Neural cell (in vitro differentiated cells): Measurements from ENCODE around the gene ST6GALNAC4. TPM values are rescaled to one million over a fixed set of nuclear protein-coding genes. Genes with fewer than 3 reads are reported as not detected.
A peak's percentile ranks its signal among the peaks of the same experiment; 100 is the strongest.

Experiments used
- H2AFZ ChIP-seq: fragments of 200-600, 300-800 bp; sonication (generic), shearing (Covaris generic); 2 replicates; pipeline ENCODE4 v1.6.0; 2014; ENCODE audit warnings: low read depth, mild to moderate bottlenecking, antibody characterized with exemption, low read length, moderate library complexity
- H3F3A ChIP-seq: fragments of 200-600 bp; shearing (Covaris generic); 2 replicates; pipeline ENCODE4 v1.6.1; 2016; ENCODE audit warnings: mild to moderate bottlenecking, moderate library complexity, mixed read lengths, antibody characterized with exemption, low read length; ENCODE audit not compliant: insufficient read depth, poor library complexity, severe bottlenecking
- H3K27ac ChIP-seq: fragments of 200-600, 300-800 bp; sonication (generic), shearing (Covaris generic); 2 replicates; pipeline ENCODE4 v1.5.1; 2014; ENCODE audit warnings: mild to moderate bottlenecking, low read length, moderate library complexity
- H3K27me3 ChIP-seq: fragments of 300-800, 200-600 bp; sonication (generic), shearing (Covaris generic); 2 replicates; pipeline ENCODE4 v1.6.0; 2014; ENCODE audit warnings: mild to moderate bottlenecking, low read depth, low read length, moderate library complexity; ENCODE audit not compliant: insufficient read depth
- H3K36me3 ChIP-seq: fragments of 300-800, 200-600 bp; sonication (generic), shearing (Covaris generic); 2 replicates; pipeline ENCODE4 v1.5.1; 2014; ENCODE audit warnings: mild to moderate bottlenecking, antibody characterized with exemption, low read length, moderate library complexity; ENCODE audit not compliant: insufficient read depth
- H3K4me2 ChIP-seq: fragments of 300-800, 200-600 bp; sonication (generic), shearing (Covaris generic); 2 replicates; pipeline ENCODE4 v1.6.0; 2014; ENCODE audit warnings: mild to moderate bottlenecking, low read length
- H3K4me3 ChIP-seq: fragments of 300-800, 200-600 bp; sonication (generic), shearing (Covaris generic); 2 replicates; pipeline ENCODE4 v1.5.1; 2014; ENCODE audit warnings: mild to moderate bottlenecking, low read length, moderate library complexity
- H3K79me2 ChIP-seq: fragments of 200-600 bp; shearing (Covaris generic); replicated peaks from 2 replicates; pipeline ENCODE4 v1.6.0; 2014; ENCODE audit warnings: mild to moderate bottlenecking, low read length, moderate library complexity; ENCODE audit not compliant: insufficient read depth
- H3K9ac ChIP-seq: fragments of 300-800, 200-600 bp; sonication (generic), shearing (Covaris generic); 2 replicates; pipeline ENCODE4 v1.6.1; 2016; ENCODE audit warnings: mild to moderate bottlenecking, low read length, mixed read lengths
- H3K9me2 ChIP-seq: fragments of 200-600 bp; shearing (Covaris generic); 2 replicates; pipeline ENCODE4 v1.6.1; 2016; ENCODE audit warnings: mild to moderate bottlenecking, low read length, mixed read lengths; ENCODE audit not compliant: insufficient read depth
- H3K9me3 ChIP-seq: fragments of 200-600, 300-800 bp; sonication (generic), shearing (Covaris generic); 2 replicates; pipeline ENCODE4 v1.6.1; 2016; ENCODE audit warnings: mild to moderate bottlenecking, mixed run types, low read length, moderate library complexity, mixed read lengths
- H4K20me1 ChIP-seq: fragments of 200-600 bp; shearing (Covaris generic); 2 replicates; pipeline ENCODE4 v1.6.1; 2016; ENCODE audit warnings: mild to moderate bottlenecking, mixed run types; ENCODE audit not compliant: insufficient read depth
- EP300 ChIP-seq: fragments of 450-650 bp; conservative IDR thresholded peaks from 2 replicates; pipeline ENCODE4 v1.6.1; 2014; ENCODE audit warnings: antibody characterized with exemption, mild to moderate bottlenecking, moderate library complexity; ENCODE audit not compliant: poor library complexity, severe bottlenecking
- EZH2 ChIP-seq: fragments of 200-600, 300-800 bp; shearing (Covaris generic), sonication (generic); IDR thresholded peaks from 2 replicates; pipeline ENCODE4 v1.6.1; 2014; ENCODE audit warnings: antibody characterized with exemption, low read length, borderline replicate concordance, mild to moderate bottlenecking; ENCODE audit not compliant: insufficient read depth, poor library complexity, severe bottlenecking
- MXI1 ChIP-seq: fragments of 450-650 bp; conservative IDR thresholded peaks from 2 replicates; pipeline ENCODE4 v1.6.1; 2014; ENCODE audit warnings: antibody characterized with exemption, mild to moderate bottlenecking; ENCODE audit not compliant: poor library complexity, severe bottlenecking
- POLR2AphosphoS5 ChIP-seq: IDR thresholded peaks from 2 replicates; pipeline ENCODE4 v1.6.1; 2012
- RAD21 ChIP-seq: fragments of 450-650 bp; conservative IDR thresholded peaks from 2 replicates; pipeline ENCODE4 v1.6.1; 2014; ENCODE audit warnings: antibody characterized with exemption, mild to moderate bottlenecking, moderate library complexity
- SMC3 ChIP-seq: fragments of 450-650 bp; conservative IDR thresholded peaks from 2 replicates; pipeline ENCODE4 v1.6.1; 2014; ENCODE audit warnings: antibody characterized with exemption, mild to moderate bottlenecking, moderate library complexity; ENCODE audit not compliant: poor library complexity
- TAF1 ChIP-seq: IDR thresholded peaks from 2 replicates; pipeline ENCODE4 v1.6.1; 2012; ENCODE audit warnings: low read depth
- polyA plus RNA-seq: library from polyadenylated mRNA; depleted of rRNA; stranded (reverse); fragments of >200 nt; gene quantifications from 2 replicates; pipeline ENCODE4 v1.2.3, GENCODE V29; 2014
- TF ChIP-seq, protein P1 (sequence below): IDR thresholded peaks from 2 replicates; pipeline ENCODE4 v1.6.1; 2012; ENCODE audit warnings: borderline replicate concordance
- TF ChIP-seq, protein P2 (sequence below): fragments of 450-650 bp; IDR thresholded peaks from 2 replicates; pipeline ENCODE4 v1.5.1; 2014; ENCODE audit warnings: antibody characterized with exemption, mild to moderate bottlenecking, moderate library complexity; ENCODE audit not compliant: poor library complexity, severe bottlenecking

ST6GALNAC4 gene
- polyA plus RNA-seq, 1 donor from 2014 or later: 5.9 TPM

DNA sequence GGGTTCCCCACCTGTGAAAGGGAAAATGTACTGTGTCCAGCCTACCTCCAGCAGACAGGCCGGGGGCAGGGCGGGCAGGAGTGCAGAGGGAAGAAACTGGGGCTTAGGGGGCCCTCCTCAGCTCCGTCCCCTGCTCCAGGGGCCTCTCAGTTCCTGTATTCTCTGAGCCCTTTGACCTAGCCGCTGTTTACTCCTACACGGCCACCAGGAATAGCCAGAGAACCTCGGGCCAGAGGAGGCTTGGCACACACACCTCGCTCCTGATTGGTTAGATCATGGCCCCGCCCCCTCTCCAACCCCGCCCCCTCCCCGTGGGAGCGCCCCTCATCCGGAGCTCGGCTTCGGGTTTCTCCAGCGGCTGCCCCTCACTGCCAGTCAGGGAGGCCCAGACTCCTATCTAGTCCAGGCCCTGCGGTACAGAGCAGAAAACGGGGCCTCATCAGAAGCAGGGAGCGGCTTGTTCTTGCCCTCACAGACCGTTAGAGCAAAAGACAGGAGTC is 19.6 kb downstream of the ST6GALNAC4 start:
- H3K36me3 ChIP-seq: peaks cover 25% of the 10 kb centered on the region
- H3K79me2 ChIP-seq: no peaks in the 10 kb centered on the region
- no peak overlapping the region for H2AFZ ChIP-seq
- peak overlapping the region; percentile 28 for H3K4me3 ChIP-seq
- no peaks in the 10 kb centered on the region for H3K9me3 ChIP-seq
- H3F3A ChIP-seq: peaks cover 5% of the 10 kb centered on the region
- no peaks in the 10 kb centered on the region for H3K27me3 ChIP-seq
- TF ChIP-seq SMC3 (no peak), TAF1 (no peak), MXI1 (no peak), RAD21 (no peak), EP300 (no peak), POLR2AphosphoS5 (no peak), EZH2 (no peak)
- TF ChIP-seq, protein P1, sequence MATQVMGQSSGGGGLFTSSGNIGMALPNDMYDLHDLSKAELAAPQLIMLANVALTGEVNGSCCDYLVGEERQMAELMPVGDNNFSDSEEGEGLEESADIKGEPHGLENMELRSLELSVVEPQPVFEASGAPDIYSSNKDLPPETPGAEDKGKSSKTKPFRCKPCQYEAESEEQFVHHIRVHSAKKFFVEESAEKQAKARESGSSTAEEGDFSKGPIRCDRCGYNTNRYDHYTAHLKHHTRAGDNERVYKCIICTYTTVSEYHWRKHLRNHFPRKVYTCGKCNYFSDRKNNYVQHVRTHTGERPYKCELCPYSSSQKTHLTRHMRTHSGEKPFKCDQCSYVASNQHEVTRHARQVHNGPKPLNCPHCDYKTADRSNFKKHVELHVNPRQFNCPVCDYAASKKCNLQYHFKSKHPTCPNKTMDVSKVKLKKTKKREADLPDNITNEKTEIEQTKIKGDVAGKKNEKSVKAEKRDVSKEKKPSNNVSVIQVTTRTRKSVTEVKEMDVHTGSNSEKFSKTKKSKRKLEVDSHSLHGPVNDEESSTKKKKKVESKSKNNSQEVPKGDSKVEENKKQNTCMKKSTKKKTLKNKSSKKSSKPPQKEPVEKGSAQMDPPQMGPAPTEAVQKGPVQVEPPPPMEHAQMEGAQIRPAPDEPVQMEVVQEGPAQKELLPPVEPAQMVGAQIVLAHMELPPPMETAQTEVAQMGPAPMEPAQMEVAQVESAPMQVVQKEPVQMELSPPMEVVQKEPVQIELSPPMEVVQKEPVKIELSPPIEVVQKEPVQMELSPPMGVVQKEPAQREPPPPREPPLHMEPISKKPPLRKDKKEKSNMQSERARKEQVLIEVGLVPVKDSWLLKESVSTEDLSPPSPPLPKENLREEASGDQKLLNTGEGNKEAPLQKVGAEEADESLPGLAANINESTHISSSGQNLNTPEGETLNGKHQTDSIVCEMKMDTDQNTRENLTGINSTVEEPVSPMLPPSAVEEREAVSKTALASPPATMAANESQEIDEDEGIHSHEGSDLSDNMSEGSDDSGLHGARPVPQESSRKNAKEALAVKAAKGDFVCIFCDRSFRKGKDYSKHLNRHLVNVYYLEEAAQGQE: no peak
- TF ChIP-seq, protein P2, sequence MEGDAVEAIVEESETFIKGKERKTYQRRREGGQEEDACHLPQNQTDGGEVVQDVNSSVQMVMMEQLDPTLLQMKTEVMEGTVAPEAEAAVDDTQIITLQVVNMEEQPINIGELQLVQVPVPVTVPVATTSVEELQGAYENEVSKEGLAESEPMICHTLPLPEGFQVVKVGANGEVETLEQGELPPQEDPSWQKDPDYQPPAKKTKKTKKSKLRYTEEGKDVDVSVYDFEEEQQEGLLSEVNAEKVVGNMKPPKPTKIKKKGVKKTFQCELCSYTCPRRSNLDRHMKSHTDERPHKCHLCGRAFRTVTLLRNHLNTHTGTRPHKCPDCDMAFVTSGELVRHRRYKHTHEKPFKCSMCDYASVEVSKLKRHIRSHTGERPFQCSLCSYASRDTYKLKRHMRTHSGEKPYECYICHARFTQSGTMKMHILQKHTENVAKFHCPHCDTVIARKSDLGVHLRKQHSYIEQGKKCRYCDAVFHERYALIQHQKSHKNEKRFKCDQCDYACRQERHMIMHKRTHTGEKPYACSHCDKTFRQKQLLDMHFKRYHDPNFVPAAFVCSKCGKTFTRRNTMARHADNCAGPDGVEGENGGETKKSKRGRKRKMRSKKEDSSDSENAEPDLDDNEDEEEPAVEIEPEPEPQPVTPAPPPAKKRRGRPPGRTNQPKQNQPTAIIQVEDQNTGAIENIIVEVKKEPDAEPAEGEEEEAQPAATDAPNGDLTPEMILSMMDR: no peak
- H3K9me2 ChIP-seq: no peaks in the 10 kb centered on the region
- H3K27ac ChIP-seq: no peak overlapping the region
- no peaks in the 10 kb centered on the region for H4K20me1 ChIP-seq
- no peak overlapping the region for H3K4me2 ChIP-seq
- no peak overlapping the region for H3K9ac ChIP-seq

DNA sequence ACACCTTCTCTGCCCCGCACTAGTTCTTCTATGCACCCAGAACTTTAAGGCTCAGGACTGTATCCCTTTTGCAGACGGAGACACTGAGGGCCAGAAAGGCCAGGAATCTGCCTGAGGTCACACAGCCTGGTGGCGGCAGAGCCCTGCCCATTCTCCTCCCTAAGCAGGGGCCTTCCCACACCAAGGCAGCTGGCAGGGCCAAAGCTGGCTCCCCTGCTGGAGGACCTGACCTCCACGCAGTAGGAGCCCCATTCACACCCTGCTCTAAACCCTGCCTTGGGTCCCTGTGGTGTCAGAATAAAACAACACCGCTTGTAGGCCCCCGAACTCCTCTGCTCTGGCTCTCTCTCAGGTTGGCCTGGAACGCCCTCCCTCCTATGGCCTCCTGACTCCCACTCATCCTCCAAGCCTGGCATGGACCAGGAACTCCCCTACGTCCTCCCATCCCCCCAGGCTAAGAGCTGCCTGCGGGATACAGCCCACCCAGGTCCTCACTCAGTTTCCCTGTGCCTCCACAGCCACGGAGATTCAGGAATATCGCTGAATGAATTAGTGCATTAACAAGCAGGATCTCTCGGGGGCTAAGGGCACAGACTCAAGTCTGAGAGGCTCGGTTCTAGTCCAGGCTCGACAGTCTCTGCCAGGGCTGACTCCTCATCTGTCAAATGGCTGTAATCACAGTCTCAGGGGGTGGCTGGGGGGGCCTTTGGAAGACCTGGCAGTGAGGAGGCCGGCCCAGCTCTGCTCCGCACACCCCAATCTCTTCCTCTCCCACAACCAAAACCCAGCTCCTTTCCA is 20.2 kb downstream of the ST6GALNAC4 start:
- no peak overlapping the region for H3K4me2 ChIP-seq
- H3K4me3 ChIP-seq: peak overlapping the region; percentile 28
- no peaks in the 10 kb centered on the region for H3K79me2 ChIP-seq
- H4K20me1 ChIP-seq: no peaks in the 10 kb centered on the region
- peaks cover 25% of the 10 kb centered on the region for H3K36me3 ChIP-seq
- H3K27me3 ChIP-seq: no peaks in the 10 kb centered on the region
- no peaks in the 10 kb centered on the region for H3K9me2 ChIP-seq
- H3K9ac ChIP-seq: no peak overlapping the region
- no peaks in the 10 kb centered on the region for H3K9me3 ChIP-seq
- peaks cover 5% of the 10 kb centered on the region for H3F3A ChIP-seq
- TF ChIP-seq TAF1: no peak
- no peak for TF ChIP-seq RAD21
- no peak for TF ChIP-seq EZH2
- no peak for TF ChIP-seq SMC3
- TF ChIP-seq MXI1: no peak
- TF ChIP-seq, protein P2: no peak
- no peak for TF ChIP-seq POLR2AphosphoS5
- TF ChIP-seq EP300: no peak
- TF ChIP-seq, protein P1: no peak
- H3K27ac ChIP-seq: no peak overlapping the region
- no peak overlapping the region for H2AFZ ChIP-seq
